GM12891 (cell line): ENCODE data around the gene LIMK1.

Experiments
- POLR2A ChIP-seq: IDR thresholded peaks from 2 replicates; pipeline ENCODE4 v1.6.1; 2011; ENCODE audit warnings: low read depth, low read length, control low read depth
- POLR2AphosphoS5 ChIP-seq: IDR thresholded peaks from 2 replicates; pipeline ENCODE4 v1.6.1; 2011; ENCODE audit warnings: low read depth, low read length, control low read depth
- POU2F2 ChIP-seq: IDR thresholded peaks from 2 replicates; pipeline ENCODE4 v1.6.1; 2011; ENCODE audit warnings: low read depth, mild to moderate bottlenecking, control low read depth, low read length, moderate library complexity
- TAF1 ChIP-seq: IDR thresholded peaks from 2 replicates; pipeline ENCODE4 v1.6.1; 2011; ENCODE audit warnings: low read depth, low read length, control low read depth

- TF ChIP-seq POLR2A (no peak), POLR2AphosphoS5 (no peak), TAF1 (no peak), POU2F2 (no peak)
Measured at GRCh38 chr7:74126220-74126880, 42.7 kb downstream of the LIMK1 start.
